GF-D8 (cell line): ENCODE data around the gene MICAL3.

ENCODE experiments used
- DNase-seq: peaks from one replicate; lab custom pipeline; 2025; lab: John Stamatoyannopoulos, UW

The MICAL3 gene

GRCh38 chr22:17761138-17761488, 263.2 kb downstream of the MICAL3 start:
- DNase-seq, result no peak

GRCh38 chr22:17754233-17754925, 270.0 kb downstream of the MICAL3 start:
- no peak for DNase-seq

- no peak for DNase-seq
Measured at GRCh38 chr22:17753401-17753989, 270.9 kb downstream of the MICAL3 start.

- no peak for DNase-seq
Measured at GRCh38 chr22:17751596-17751995, 272.8 kb downstream of the MICAL3 start.

- no peak for DNase-seq
Measured at GRCh38 chr22:17749605-17750395, 274.6 kb downstream of the MICAL3 start.

- no peak for DNase-seq
Measured at GRCh38 chr22:17748555-17749353, 275.6 kb downstream of the MICAL3 start.

GRCh38 chr22:17746916-17747315, 277.4 kb downstream of the MICAL3 start:
- no peak for DNase-seq

- DNase-seq, result no peak
Measured at GRCh38 chr22:17744430-17744829, 279.9 kb downstream of the MICAL3 start.

- DNase-seq, result no peak
Measured at GRCh38 chr22:17743661-17744411, 280.5 kb downstream of the MICAL3 start.

GRCh38 chr22:17742527-17742902, 281.8 kb downstream of the MICAL3 start:
- DNase-seq, result no peak

- no peak for DNase-seq
Measured at GRCh38 chr22:17741866-17742526, 282.4 kb downstream of the MICAL3 start.

- DNase-seq, result no peak
Measured at GRCh38 chr22:17739196-17739975, 285.0 kb downstream of the MICAL3 start.

GRCh38 chr22:17738386-17739128, 285.8 kb downstream of the MICAL3 start:
- no peak for DNase-seq
